Stimulated activated CD8-positive, alpha-beta memory T cell treated with anti-CD3 and anti-CD28 coated beads, Interleukin-12 subunit alpha, Interleukin-12 subunit beta, amount 100 ng/mL, for 24 hours (primary cell): ENCODE results near the gene CMSS1.

ENCODE experiments used
- DNase-seq: peaks from one replicate; pipeline ENCODE4 v3.0.0-alpha.2; 2020; ENCODE audit errors: extremely low read depth

CMSS1 gene

GRCh38 chr3:100141586-100141985 lies 323.9 kb downstream of the CMSS1 start:
- no peak for DNase-seq

- DNase-seq, result no peak
Measured at GRCh38 chr3:100144255-100144866, 326.7 kb downstream of the CMSS1 start.

- no peak for DNase-seq
Measured at GRCh38 chr3:100149130-100149529, 331.5 kb downstream of the CMSS1 start.

- no peak for DNase-seq
Measured at GRCh38 chr3:100149713-100150415, 332.2 kb downstream of the CMSS1 start.

- no peak for DNase-seq
Measured at GRCh38 chr3:100150473-100150872, 332.8 kb downstream of the CMSS1 start.

- DNase-seq, result no peak
Measured at GRCh38 chr3:100151024-100151707, 333.5 kb downstream of the CMSS1 start.

GRCh38 chr3:100154171-100154570 lies 336.5 kb downstream of the CMSS1 start:
- DNase-seq, result no peak

GRCh38 chr3:100155128-100155527 lies 337.5 kb downstream of the CMSS1 start:
- DNase-seq, result no peak

GRCh38 chr3:100155590-100155989 lies 337.9 kb downstream of the CMSS1 start:
- no peak for DNase-seq

GRCh38 chr3:100157685-100158084 lies 340.0 kb downstream of the CMSS1 start:
- DNase-seq, result no peak

GRCh38 chr3:100158918-100159330 lies 341.3 kb downstream of the CMSS1 start:
- no peak for DNase-seq

GRCh38 chr3:100159331-100160153 lies 341.9 kb downstream of the CMSS1 start:
- DNase-seq, result no peak

GRCh38 chr3:100160521-100160920 lies 342.9 kb downstream of the CMSS1 start:
- DNase-seq, result no peak

- DNase-seq, result no peak
Measured at GRCh38 chr3:100163787-100164186, 346.1 kb downstream of the CMSS1 start.

- DNase-seq, result no peak
Measured at GRCh38 chr3:100164743-100165142, 347.1 kb downstream of the CMSS1 start.

GRCh38 chr3:100165926-100166550 lies 348.4 kb downstream of the CMSS1 start:
- DNase-seq, result no peak

- DNase-seq, result no peak
Measured at GRCh38 chr3:100169201-100169920, 351.7 kb downstream of the CMSS1 start.

- no peak for DNase-seq
Measured at GRCh38 chr3:100170486-100170885, 352.8 kb downstream of the CMSS1 start.

- no peak for DNase-seq
Measured at GRCh38 chr3:100171211-100171914, 353.7 kb downstream of the CMSS1 start.

- DNase-seq, result no peak
Measured at GRCh38 chr3:100173961-100174360, 356.3 kb downstream of the CMSS1 start.
